Lower lobe of right lung (tissue), 2 donors: Measurements from ENCODE around the gene PLXNA4. TPM values are rescaled to one million over a fixed set of nuclear protein-coding genes. Genes with fewer than 3 reads are reported as not detected.
A peak's percentile ranks its signal among the peaks of the same experiment; 100 is the strongest.

Source experiments
- ATAC-seq, 2 donors: fragments of 200-7000 bp; cut with Tn5 transposase; one replicate each; pipeline ENCODE4 v1.9.1; 2020 to 2022; ENCODE audit warnings: mild to moderate bottlenecking in 2 of 2, moderate library complexity in 2 of 2
- DNase-seq: peaks from one replicate; pipeline ENCODE4 v3.0.0-alpha.2; 2020
- H3K27ac ChIP-seq: fragments of 200-600 bp; one replicate; pipeline ENCODE4 v1.8.0; 2022
- H3K27me3 ChIP-seq: fragments of 200-600 bp; one replicate; pipeline ENCODE4 v1.8.0; 2022; ENCODE audit warnings: low read depth
- H3K36me3 ChIP-seq: fragments of 200-600 bp; one replicate; pipeline ENCODE4 v1.8.0; 2022; ENCODE audit warnings: mild to moderate bottlenecking
- H3K4me1 ChIP-seq: fragments of 200-600 bp; one replicate; pipeline ENCODE4 v1.8.0; 2022
- H3K4me3 ChIP-seq: fragments of 200-600 bp; one replicate; pipeline ENCODE4 v1.8.0; 2022; ENCODE audit warnings: mild to moderate bottlenecking
- H3K9me3 ChIP-seq: fragments of 200-600 bp; one replicate; pipeline ENCODE4 v1.8.0; 2022
- CTCF ChIP-seq: fragments of 200-600 bp; IDR thresholded peaks from one replicate; pipeline ENCODE4 v1.8.0; 2022; ENCODE audit warnings: antibody characterized with exemption, mild to moderate bottlenecking
- intact Hi-C: fragments of 100-400 bp; cut with DNase I; formaldehyde crosslinking; loops from one replicate; pipeline ENCODE4 v1.11.0; 2022
- total RNA-seq: library from RNA; stranded (reverse); fragmentation: NEBNext Ultra II Directional; extraction: Animal tissue kit (Norgen Biotek cat#: 25700); gene quantifications from one replicate; pipeline ENCODE4 v1.2.1, GENCODE V29; 2021
- donor health status: DM: no; HTN: yes; CAD: no; lungs with severe emphysema.

The PLXNA4 gene
- total RNA-seq, 1 donor from 2014 or later: 4.3 TPM

DNA sequence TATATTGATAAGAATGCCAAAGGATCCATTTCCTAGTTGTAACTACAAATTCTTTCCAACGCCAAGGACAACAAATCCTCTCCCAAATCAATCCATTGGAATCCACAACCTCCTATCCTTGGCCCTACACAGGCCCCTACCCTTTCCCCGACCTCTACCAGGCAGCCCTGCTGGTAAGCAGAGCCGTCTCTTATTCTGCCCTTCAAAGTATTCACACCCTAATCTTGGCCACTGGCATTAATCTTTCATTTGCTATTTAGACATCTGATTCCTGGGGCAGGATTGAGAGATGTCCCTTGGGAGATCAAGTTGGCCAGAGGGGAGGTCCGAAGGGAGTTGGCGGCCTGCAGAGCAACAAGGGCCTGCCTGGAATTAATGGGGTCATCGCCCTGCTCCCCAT is 161.4 kb downstream of the PLXNA4 start:
- Histone ChIP-seq H3K4me1 (peaks cover 7% of the 10 kb centered on the region), H3K4me3 (no peak overlapping the region), H3K36me3 (no peaks in the 10 kb centered on the region), H3K27me3 (no peaks in the 10 kb centered on the region), H3K27ac (no peak overlapping the region), H3K9me3 (no peaks in the 10 kb centered on the region)
- intact Hi-C loops: no loop called here
- TF ChIP-seq CTCF: no peak
- ATAC-seq: no peak
- DNase-seq: no peak

- H3K9me3 ChIP-seq: no peaks in the 10 kb centered on the region
- no peak for TF ChIP-seq CTCF
- DNase-seq: no peak
- no peak for ATAC-seq
- no peaks in the 10 kb centered on the region for H3K36me3 ChIP-seq
- H3K27me3 ChIP-seq: no peaks in the 10 kb centered on the region
- H3K27ac ChIP-seq: no peak overlapping the region
- no peak overlapping the region for H3K4me3 ChIP-seq
- peaks cover 7% of the 10 kb centered on the region for H3K4me1 ChIP-seq
- intact Hi-C loops: no loop called here
Observed at GRCh38 chr7:132412435-132412834, 163.8 kb downstream of the PLXNA4 start.

- ATAC-seq (no peak), DNase-seq (no peak)
- Histone ChIP-seq H3K36me3 (no peaks in the 10 kb centered on the region), H3K4me1 (peaks cover 7% of the 10 kb centered on the region), H3K9me3 (no peaks in the 10 kb centered on the region), H3K27me3 (no peaks in the 10 kb centered on the region), H3K27ac (no peak overlapping the region), H3K4me3 (no peak overlapping the region)
- intact Hi-C loops: no loop called here
- no peak for TF ChIP-seq CTCF
Observed at GRCh38 chr7:132410861-132411541, 165.3 kb downstream of the PLXNA4 start.

DNA sequence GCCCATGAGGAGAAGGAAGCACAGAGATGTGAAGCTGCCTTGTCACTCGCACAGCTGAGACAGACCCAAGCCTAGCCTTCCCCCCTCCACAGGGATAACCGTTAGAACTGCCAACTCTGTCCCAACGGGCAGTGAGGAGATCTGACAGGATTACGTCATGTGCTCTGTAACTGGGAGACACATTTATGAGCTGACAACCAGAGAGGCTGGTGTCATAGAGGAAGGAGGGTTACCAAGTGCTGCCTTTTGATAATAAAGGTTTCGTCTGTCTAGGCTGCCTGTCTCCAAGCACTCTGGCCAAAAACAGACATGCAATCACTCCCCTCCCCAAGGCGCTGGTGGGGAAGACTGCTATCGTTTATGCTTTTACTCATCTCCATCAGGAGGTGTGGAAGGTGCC is 165.9 kb downstream of the PLXNA4 start:
- no peaks in the 10 kb centered on the region for H3K27me3 ChIP-seq
- no peak overlapping the region for H3K4me3 ChIP-seq
- intact Hi-C loops: no loop called here
- H3K9me3 ChIP-seq: no peaks in the 10 kb centered on the region
- H3K4me1 ChIP-seq: peaks cover 7% of the 10 kb centered on the region
- no peak overlapping the region for H3K27ac ChIP-seq
- no peak for DNase-seq
- no peaks in the 10 kb centered on the region for H3K36me3 ChIP-seq
- ATAC-seq: peak; percentile 43 to 67
- TF ChIP-seq CTCF: no peak

DNA sequence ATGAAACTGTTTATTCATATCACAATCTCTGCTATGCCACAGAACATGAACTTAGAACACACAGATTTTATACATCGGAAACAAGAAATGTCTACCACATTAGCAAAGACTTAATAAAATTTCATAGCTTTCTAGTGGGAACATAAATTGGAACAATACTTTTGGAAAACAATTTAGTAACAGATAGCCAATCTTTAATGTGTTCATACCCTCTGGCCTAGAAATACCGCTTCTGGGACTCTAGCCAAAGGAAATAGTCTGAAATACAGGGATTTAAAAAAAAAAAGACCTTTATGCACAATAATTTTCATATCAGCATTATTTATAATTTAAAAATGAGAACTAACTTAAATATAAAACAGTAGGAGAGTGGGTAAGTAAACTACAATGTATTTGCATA is 168.5 kb downstream of the PLXNA4 start:
- H3K36me3 ChIP-seq: no peaks in the 10 kb centered on the region
- peaks cover 3% of the 10 kb centered on the region for H3K27me3 ChIP-seq
- H3K27ac ChIP-seq: no peak overlapping the region
- ATAC-seq (no peak), DNase-seq (no peak)
- intact Hi-C loops: no loop called here
- peaks cover 12% of the 10 kb centered on the region for H3K4me1 ChIP-seq
- H3K9me3 ChIP-seq: no peaks in the 10 kb centered on the region
- no peak for TF ChIP-seq CTCF
- no peak overlapping the region for H3K4me3 ChIP-seq
